Activated naive CD4-positive, alpha-beta T cell (primary cell): ENCODE measurements around the gene PCSK6.
"Not testable (repeated sequence)": the region's sequence is repeated elsewhere in the genome, so short reads cannot be mapped to it uniquely, and the experiment has no call there.

Source experiments
- DNase-seq, 4 experiments: peaks; one replicate each; lab custom pipeline; 2025; lab: John Stamatoyannopoulos, UW

PCSK6 gene

DNA sequence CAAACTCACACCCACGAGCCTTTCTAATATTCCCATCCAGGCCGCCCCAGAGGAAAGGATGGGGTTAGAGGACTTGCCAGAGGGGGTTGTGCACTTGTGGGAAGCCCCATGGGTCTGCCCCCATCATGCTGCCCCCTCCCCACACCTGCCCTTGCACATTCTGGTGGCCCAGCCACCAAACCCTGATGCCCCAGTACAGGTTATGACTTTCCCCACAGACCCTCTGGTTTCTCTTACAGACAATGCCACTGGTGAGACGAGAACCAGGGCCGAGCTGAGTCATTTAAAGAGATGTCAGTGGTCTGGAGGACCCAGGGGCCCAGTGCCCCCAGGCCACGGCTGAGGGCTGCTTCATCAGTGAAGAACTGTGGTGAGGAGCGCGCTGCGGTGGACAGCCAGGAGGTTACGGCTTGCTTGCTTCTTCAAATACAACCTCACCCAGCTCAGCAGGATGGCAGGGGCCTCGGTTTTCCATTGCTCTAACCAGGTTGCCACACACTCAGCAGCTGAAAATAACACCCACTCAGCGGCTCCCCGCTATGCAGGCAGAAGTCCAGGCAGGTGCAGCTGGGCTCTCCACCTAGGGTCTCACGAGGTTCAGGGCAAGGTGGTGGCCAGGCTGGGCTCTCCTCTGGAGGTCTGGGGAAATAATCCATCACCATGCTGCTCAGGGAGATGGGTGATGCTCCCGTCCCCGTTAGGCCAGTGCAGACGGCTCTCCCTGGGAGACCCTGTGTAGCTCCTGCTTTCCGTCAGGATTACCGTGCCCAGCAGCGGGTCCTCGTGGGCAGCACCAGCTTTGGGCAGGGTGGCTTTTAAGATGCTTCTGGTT is 180.7 kb downstream of the PCSK6 start:
- DNase-seq = no peak

DNA sequence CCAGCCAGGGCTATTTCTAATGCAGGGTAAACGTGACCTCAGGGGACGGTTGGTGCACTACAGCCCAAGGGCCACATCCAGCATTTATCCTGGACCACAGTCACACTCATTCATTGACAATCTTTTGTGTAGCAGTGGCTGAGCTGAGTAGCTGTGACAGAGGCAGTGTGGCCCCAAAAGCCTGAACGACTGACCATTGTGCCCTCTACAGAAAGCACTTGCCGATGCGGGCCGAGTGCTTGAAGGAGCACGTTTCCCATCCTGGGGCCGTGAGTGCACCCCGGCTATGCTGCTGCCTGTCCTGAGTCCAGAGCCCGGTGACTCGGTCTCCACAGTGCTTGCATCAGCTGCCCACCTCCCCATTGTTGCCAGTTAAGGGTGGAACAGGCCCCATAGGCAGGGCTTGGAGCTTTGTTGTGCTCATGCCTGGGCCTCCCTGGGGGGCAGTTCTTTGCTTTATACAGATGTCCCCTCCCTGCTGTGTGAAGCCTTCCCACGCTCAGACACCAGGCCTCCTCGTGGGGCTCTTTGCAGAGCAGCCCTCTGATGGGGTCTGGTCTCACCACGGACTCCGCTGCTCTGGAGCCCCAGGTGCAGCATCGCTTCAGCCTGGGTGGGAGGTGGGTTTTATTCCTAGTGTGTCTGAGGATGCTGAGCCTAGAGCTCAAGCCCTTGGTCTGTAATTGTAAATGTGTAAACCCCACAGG is 181.5 kb downstream of the PCSK6 start:
- no peak for DNase-seq

DNA sequence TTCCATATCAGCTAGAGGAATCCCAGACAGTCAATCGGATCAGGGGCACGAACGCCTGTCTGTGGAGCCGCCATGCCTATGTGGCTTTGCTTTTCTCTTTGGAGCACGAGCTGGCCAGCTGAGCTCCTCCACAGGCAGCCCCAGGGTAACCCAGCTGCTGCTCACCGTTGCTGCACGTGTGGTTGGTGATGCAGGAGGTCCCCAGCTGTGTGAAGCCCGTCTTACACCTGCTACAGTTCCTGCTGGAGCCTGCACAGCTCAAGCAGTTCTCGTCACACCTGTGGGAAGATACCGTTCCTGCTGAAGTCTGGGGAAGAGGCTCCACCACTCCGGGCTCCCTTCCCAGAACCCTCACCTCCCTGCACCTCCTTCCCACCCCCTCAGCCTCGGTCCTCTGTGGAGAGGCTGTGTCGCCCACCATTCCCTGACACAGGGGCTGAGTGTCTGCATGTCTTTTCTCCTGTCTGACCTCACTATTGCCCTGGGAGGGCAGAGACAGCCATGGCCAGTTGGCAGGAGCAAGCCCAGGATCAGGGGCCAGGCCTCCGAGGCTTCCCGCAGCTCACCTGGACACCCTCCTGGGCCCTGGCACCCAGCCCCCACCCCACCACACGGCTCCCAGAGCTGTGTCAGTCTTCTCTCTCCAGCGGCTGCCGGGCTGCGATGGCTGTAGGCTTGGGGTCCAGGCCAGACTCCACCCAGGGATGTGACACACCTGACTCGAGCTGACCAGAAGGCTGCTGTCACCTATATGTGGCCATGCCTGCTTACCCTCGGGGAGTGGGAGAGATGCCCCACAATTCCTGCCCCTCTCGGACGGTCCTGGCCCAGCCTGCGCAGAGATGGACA is 182.2 kb downstream of the PCSK6 start:
- DNase-seq = no peak

DNA sequence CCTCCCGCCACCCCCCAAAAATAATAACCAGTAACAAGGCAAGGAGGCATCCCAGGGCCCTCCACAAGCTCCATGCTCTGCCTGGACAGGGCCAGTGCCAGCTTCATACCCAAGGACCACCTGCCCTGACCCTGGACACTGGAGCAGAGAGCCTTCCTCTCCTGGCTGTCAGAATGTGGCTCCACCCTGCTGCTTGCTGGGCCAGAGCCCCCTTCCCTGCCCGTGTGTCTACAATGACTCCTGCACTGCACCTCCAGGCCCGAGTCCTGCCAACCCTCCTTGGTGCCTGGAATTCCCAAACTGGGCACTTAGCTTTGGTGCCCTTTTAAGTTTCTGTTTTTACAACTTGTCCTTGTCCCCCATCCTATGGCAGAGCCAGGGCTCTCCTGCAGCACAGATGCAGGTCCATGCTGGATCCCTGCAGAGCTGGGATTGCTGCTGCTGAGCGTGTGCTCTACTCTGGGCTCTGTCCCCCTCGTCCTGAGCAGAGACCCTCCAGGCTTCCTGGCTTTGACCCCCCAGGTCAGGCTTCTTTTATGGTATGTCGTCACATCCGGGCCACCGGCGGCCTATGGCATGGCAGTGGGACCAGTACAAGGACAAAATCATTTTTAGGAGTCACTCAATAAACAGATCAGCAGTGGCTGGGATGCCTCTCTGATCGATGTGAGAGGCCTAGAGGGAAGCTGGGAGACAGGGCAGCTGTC is 183.0 kb downstream of the PCSK6 start:
- DNase-seq = no peak

DNA sequence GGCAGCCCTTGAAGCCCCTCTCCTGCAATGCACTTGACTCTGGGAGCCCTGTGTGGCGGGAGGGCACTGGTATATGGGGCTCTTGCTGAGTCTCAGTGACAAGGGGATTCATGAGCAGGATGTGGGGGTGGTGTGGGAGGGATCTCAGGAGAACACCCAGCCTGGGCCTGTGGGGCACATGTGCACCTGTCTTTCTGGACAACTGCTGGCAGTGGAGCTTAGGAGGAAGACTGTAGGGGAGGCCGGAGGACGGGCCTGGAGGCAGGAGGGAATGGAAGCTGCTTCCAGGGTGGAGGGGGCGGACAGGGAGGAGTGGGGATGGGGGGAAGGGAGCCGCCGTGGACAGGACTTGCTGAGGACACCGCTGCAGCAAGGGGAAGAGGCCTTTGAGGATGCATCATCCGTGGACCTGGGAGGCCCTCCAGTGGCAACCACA is 183.7 kb downstream of the PCSK6 start:
- no peak for DNase-seq

DNA sequence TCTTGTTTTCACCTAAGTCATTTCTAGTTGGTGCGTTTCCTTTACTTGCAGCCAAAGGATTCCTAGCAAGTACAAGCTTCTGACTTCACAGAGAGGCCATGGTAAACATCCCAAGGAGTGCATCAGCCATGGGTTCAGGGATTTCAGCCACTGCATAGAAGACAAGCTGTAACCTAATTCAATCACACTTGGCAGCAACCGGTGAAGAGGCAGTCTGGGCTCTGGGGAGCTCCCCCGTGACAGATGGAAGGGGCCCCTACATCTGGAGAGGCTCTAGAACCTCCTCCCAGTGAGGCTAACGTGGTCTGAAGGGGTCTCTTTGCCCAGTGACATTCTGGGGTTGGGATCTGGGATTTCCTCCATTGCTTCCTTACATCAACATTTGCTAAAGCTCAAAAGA is 186.1 kb downstream of the PCSK6 start:
- DNase-seq = no peak

DNA sequence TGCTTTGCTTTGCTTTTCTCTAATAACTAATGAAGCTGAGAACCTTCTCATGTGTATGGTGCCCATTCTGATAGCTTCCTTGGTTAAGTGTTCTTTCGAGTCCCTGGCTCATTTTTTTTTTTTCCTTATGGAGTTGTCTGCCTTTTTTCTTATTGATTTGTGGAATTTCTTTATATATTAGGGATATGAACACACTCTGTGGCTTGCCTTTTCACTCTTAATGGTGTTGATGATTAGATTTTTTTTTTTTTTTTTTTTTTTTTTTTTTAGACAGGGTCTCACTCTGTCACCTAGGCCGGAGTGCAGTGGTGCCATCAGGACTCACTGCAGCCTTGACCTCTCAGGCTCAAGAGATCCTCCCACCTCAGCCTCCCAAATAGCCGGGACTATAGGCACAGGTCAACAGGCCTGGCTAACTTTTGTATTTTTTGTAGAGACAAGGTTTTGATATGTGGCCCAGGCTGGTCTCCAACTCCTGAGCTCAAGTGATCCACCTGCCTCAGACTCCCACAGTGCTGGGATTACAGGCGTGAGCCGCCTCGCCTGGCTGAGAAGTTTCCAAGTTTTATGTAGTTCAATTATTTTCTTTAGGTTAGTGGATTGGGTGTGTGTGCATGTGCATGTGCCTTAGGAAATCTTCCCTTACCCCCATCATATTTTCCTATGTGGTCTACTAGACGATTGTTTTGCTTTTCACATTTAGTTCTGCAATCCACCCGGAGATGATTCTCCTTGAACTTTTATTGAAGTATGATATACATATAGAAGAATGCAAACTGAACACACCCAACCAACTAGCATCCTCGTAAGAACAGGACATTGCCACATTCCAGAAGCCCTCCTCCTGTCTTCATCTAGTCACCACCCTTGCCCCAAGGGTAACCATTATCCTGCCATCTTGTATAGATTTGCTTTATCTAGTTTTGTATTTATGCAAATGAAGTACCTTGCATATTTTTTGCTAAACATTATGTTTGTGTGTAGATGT is 192.8 kb downstream of the PCSK6 start:
- no peak for DNase-seq

DNA sequence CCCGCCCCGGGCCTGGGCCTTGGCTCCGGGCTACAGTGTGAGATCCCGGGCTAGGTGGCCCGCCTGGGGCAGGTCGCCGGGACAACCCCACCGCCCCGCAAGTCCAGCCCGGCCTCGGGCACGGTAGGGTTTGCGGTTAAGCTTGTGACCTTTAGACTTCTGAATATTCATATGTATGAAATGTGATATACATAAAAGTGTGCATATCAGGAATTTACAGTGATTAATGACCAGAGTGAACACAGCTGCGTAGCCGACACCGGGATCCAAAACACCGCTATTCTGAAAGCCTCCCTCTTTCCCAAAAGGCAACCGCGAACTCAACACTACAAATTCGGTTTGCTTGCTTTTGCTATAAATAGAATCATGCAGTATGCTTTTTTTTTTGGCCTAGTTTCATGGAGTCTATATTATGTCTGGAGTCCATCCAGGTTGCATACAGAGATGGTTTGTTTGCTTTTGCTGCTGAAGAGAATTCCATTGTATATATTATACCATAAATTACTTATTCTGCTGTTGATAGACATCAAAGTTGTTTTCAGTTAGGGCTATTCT is 193.8 kb downstream of the PCSK6 start:
- DNase-seq = peak in 1 of 4 experiments; percentile 46

DNA sequence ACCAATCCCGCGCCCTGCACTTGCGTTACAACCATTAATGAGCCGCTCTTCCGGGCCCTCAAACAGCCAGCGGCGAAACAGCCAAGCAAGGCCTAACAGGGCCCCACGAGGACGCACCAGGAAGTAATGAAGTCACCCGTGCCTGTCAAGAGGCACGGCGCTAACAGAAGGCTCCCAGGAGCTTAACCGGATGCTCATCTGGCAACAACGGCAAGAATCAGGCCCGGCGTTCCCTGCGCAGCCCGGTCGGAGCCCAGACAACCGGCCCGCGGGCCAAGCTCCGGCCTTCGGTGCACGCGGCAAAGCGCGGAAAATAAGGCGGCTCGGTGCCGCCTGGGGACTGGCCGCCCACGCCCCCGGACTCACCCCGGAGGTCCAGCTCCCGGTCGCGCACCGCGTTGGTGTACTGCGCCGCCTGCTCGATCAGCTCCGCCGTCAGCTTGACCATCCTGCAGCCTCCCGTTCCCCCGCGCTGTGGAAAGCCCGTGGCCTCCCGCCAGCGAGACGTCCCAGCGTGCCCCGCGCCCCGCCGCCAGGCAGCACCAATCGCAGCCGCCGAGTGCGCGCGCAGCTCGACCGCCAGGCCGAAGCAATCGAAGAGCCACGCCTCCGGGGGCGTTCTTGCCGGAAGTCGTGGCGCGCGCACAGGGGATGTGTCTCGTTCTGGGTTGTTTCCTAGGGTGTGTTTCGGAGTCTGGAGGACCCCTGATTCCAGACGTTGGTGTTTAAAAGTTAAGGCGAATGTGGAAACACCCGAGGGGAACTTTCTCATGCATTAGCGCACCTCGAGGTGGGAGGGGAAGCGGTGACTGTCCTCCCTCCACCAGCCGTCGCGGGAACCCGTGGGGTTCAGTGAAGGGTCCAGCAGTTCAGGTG is 194.5 kb downstream of the PCSK6 start, which contains the start of gene SNRPA1:
Gene SNRPA1, minus strand, starts transcription at position 518 of the 876 bp plus-strand sequence. Its CDS starts 70 bp downstream, at position 448.
- DNase-seq = peak; percentile 94 to 98 (median 96)

DNA sequence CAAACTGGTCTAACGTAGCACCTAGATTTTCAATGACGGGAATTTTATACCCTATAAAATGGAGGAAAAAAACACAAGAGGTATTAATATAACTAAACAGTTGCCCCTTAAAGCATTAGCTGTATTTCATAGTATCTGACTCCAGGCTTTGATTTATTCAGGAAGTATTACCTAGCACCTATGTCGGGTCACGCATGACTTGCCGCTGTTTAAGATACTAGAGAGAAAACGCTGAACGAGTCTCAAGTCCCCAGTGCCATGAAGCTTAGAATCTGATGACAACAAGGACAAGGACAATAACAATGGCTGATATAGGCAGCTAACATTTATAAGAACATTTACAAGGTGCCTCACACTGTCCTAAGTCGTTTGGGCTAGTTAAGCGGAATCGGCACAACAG is 196.4 kb downstream of the PCSK6 start:
- no peak for DNase-seq

DNA sequence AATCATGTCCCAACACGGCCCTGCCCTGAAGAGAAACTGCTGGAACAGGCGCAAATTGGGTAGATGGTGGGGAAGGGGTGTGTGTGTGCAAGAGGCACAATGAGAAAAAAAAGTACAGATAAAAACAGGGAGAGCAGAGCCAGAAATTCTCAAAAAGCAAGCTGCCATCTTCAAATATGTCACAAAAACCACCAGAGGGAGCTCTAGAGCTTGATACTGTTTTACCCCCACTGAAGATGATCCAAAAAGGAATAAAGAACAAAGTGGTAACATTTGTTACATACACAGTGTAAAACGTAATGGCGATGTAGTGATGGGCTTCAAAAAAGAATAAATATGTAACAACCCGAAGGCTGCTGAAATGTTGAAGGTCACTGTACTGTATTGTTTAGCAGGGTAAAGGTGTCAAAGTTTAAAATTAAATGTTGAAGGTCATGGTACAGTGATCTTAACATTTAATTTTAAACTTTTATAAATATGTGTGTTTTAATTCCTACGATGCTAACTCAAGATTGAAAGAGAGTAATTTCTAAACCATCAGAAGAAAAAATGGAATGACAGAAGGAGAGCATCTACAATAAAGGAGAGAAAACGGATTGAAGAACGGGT is 200.5 kb downstream of the PCSK6 start:
- DNase-seq = no peak

DNA sequence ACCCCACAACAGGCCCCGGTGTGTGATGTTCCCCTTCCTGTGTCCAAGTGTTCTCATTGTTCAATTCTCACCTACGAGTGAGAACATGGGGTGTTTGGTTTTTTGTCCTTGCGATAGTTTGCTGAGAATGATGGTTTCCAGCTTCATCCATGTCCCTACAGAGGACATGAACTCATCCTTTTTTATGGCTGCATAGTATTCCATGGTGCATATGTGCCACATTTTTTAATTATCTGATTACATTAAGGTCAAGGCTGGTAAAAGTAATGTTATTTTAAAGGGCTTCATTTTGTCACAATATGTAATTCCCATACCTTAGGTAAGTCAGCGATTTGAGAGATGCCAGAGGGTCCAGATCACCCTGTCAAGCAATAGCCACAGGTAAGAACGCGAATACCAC is 202.2 kb downstream of the PCSK6 start:
- DNase-seq = not testable (repeated sequence)

DNA sequence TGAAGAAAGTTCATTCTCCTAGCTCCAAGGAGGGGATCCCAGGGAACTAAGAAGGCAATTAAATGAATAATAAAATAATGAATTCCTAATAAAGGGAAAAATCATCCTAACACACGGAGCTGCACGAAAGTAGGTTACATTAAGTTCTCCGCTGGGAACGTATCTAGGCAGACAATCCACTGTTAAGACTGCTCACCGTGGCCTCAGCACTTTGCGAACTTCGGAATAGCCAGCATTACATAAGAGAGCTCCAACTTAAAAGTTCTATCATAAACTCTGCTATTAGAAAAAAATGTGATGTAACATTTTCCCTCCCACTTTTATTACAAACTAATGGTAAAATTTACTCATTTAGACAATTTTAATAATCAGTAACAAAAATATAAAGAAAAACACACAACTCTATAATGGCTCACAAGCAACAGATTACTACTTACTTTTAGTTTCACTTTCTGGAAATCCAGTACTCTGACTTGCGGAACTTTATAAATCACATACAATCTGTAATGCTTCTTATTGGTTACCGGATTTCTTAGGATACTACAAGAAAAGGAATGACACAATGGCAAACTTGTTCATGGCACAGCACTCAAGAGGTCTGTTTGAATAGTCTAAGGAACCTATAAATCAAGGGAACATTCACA is 202.9 kb downstream of the PCSK6 start:
- DNase-seq = no peak

DNA sequence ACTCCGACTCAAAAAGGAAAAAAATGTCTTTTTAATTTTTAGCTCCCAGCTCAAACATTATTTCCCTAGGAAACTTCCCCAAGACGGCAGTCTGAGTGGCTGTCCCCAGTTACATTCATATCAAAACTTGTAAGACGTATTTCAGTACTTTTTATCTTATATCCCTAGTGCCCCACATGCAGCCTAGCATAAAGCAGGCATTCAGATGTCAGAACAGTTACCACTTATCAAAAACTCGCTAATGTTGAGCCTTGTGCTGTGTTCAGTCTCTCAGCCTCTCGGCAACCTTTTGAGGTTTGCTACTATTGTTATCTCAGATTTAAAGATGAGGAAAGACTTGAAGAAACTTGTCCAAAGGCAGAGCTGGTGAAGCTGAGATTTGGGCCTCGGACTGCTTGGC is 205.6 kb downstream of the PCSK6 start:
- DNase-seq = no peak

DNA sequence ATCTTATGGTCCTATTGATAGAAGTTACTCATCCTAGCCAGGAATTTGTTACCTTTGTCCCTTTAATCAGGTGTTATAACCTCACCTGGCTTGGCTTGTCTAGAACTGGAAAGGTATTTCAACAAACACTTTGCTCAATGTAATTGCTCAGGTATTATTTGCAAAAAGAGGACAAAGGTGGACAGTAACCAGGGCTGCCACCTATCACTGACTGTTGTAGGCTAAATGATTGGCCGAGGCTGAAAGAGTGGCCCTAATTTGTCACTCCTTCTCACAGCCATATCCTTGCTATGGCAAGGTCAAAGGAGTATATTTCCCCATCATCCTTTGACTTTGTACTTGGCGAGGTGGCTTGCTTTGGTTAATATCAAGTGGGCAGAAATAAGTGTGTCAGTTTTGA is 209.5 kb downstream of the PCSK6 start:
- DNase-seq = no peak

DNA sequence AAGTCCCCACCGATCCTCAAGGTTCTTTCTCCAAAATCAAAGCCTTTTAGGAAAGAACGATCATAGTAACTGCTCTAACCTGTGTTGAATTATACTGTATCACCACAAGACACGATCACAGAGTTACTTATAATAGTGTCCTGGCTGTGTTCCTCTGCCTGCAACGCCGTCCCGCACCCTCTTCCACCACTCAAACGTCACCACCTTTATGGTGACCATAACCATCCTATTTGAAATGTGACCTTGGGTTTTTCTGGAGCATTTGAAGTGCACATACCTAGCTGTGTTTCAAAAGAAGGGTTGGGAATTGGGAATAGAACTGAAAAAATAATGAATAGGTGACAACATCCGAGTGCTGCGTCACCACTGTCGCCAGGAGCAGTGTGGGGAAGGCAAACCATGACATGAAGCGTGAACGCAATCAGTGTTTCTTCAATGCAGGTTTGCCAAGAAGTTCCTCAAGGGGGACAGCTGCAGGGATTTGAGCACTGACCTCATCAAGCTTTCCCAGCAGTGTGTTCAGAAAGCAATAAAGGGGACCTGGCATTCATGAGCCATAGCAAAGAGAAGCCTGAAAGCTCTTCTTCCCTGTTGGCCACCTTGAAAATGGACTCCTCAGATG is 211.5 kb downstream of the PCSK6 start:
- no peak for DNase-seq

DNA sequence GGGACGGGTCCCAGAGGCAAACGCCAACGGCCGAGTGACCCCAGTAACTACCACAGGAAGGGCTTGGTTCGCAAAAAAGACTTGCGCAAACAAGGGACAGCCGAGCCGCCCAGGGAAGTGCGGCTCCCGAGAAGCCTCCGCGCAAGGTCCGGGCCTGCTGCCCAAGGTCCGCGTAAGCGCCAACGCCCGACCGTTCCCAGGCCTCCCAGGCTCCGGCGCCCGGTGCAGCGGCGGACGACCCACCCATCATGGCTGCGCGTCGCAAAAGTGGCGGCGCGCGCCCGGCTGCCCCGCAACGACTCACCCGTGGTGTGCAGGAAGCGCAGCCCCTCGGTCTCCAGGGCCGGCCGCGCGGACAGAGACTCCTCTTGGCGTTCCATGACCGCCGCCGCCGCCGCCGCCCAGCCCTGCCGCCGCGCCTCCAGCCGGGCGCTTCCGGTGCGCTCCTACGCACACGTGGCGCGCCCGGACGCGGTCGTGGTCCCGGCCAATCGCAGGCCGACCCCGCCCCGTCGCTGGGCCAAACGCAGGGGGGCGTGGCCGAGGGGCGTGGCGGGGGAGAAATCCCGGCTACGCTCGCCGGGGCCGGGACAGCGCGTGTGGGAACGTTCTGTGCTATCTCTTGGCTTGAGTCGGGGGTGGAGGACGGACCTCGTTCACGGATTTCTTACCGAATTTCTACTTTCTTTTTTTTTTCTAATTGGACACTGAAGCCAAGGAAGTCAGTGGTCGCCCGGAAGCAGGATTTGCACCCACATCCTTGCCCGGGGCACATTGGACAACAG is 212.3 kb downstream of the PCSK6 start, which contains the start of gene SELENOS:
Gene SELENOS, minus strand, starts transcription at position 448 of the 785 bp plus-strand sequence. Its CDS starts 68 bp downstream, at position 380.
- peak; percentile 54 to 86 (median 69) for DNase-seq
